NCI-H2196 treated with DMSO at 0.1 percent for 48 hours (cell line): ENCODE data around the gene TTLL5.

ENCODE experiments used
- DNase-seq: peaks from one replicate; lab custom pipeline; 2025; ENCODE audit not compliant: unreplicated experiment; lab: John Stamatoyannopoulos, UW

TTLL5 gene

DNA sequence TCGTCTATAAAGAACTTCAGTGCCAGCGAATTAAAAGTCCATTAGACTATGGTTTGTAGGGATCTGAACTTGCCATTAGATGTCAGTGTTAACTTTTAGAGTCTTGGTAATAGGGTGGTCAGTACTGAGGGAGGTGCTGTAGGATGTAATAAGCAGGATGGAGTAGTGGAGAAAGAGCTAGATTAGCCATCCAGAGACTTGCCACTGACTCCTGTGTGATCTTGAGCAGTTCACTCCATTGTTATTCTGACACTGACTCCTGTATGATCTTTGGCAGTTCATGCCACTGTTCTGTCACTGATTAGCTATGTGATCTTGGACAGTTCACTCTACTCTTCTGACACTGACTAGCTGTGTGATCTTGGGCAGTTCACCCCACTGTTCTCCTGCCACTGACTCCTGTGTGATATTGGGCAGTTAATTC lies 133.6 kb downstream of the TTLL5 start:
- peak; percentile 26 for DNase-seq

- DNase-seq: no peak
Observed at GRCh38 chr14:75800792-75801191, 139.7 kb downstream of the TTLL5 start.

- DNase-seq: no peak
Observed at GRCh38 chr14:75802486-75802885, 141.4 kb downstream of the TTLL5 start.

DNA sequence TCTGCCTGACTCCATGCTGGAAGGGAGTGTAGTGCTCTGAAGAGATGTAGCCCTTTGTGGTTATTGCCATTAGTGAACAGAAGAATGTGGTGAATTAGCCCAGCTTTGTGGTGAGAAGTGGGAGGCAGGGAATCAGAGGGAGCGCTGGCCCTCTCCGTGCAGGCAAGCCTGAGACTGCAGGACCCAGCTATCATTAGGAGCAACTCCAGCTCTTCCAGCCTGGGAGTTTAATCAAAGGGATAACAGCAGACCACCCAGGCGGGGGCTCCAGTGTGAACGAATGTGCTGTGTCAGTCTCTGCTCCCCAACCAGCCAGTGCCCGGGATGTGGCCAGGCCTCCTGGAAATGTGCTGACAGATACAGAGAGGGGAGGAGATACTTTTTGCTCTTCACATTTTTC lies 142.7 kb downstream of the TTLL5 start:
- DNase-seq: no peak

GRCh38 chr14:75804570-75805275 lies 143.7 kb downstream of the TTLL5 start:
- DNase-seq: no peak

DNA sequence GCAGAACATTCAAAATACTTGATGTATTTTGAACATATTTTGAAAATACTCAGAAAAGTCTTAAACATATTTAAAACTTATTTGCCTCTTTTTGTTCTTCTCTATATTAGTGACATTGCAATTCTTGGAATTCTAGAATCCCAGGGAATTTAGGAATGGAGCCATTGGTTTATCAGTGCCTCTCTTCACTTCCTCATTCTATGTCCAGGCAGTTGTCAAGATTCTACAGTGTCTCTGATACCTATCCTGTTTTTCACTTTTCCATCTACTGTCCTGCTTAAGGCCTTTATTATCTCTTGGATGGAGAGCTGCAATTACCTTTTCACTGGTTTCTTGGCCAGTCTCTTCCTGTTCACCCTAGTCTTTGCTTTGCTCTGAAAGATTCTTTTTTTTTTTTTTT lies 144.6 kb downstream of the TTLL5 start:
- DNase-seq: no peak

DNA sequence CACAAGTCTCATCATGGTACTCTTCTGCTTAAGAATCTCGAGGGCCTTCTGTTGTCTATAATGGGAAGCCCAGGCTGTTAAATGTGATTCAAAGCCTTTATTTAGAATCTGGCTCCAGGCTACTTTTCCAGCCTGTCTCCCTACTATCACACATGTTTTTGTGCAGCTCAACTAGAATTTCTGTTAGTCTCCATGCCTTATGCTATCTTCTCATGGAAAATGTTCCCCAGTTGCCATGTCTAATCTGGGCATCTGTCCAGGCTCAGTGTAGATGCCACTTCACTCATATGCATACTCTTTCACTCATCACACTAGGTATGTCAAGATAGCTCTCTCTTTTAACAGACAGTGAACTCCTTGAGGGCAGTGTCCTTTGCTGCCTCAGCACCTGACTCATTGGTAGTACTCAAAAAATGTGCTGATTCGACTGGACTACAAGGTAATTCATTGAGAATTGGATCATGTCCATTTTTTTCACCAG lies 145.3 kb downstream of the TTLL5 start:
- DNase-seq: no peak

DNA sequence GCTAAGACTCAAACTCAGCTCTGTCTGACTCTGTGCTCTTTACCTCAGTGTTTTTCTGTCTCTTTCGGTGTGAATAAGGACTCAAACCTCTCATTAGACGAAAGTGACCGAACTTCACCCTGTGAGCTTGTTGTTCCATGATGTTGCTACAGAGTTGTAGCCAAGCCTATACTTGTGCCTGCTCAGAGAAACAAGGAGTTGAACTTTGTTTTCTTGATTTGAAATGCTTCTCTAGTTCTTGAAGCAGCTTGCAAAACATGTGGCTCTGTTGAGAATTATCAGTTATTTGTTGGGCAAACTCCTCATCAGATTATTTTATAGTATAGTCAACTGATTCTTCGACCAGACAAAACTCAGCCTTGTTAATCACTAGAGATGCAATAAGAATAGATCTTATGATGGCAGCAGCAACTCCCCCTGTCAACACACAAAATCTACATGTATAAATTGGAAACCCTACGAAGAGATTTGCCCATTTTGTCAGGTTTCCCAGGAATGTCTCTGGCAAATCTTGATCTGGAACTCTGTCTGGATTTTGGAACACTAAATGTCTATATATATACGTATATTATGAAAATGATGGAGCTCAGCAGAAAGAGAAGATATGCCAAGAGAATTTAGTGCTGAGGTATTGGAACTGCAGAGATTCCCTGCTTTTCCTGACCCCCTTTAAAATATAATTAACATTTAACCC lies 146.8 kb downstream of the TTLL5 start:
- no peak for DNase-seq

- DNase-seq: no peak
Observed at GRCh38 chr14:75811136-75811829, 150.2 kb downstream of the TTLL5 start.

DNA sequence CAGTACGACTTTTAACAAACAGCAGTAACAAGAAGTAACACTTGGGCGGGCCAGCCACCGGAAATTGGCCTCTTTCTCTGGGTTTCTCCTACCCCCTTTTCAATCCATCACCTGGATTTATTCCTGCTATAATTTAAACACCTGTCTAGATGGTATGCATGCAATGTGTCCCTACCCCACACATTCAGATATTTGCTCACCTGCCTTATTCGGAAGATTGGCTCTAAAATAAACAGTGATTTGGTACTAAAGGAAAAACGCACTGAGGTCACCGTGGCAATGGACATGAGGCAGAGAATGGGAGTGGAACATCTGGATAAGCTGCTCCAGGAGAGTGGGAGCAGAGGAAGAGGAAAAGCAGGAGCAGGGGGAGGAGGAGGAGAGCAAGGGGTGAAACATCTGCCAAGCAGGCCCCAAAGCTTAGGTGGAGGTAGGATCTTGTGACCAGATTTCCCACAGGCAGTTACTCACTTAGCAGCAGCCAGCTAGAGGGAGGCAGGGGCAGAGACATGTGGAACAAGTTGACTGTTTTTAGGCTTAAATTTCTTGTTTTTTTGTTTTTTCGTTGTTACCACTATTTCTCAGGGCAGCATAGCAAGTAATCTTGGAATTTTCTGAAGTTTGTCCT lies 150.9 kb downstream of the TTLL5 start:
- peak; percentile 71 for DNase-seq

DNA sequence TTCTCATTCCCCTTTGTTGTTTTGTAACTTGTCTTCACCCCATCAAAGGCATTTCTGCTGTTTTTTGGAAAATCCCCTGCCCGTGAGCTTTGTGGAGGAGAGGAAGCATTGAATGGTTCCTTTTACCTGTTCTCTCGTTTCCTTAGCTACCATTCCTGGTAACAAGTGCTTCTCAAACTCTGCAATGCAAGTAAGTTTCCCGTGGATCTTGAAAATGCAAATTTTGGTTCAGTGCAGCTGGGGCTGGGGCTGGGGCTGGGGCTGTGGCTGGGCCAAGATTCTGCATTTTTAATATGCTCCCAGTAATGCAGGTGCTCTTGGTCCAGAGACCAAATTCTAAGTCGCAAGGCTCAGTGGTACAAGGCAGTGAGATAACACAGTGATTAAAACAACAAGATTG lies 151.6 kb downstream of the TTLL5 start:
- DNase-seq: no peak

DNA sequence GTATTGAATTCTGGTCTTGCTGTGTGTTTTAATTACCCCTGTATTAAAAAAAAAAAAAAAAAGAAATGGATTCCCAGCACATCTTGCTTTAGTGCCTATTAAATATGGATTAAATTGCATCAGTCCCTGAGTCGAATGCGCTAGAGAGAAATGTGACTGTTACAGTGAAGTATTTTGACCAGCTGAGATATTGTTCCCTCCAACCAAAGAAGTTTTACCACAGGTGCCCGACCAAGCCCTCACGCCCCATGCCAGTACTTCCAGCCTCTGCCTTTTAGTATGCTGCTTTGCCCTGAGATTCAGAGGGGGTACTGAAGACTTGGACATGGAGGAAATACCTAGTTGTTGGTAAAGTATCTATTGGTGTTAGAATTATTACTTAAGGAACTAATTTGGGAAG lies 159.7 kb downstream of the TTLL5 start:
- no peak for DNase-seq

GRCh38 chr14:75821831-75822521 lies 160.9 kb downstream of the TTLL5 start:
- DNase-seq: peak; percentile 12

DNA sequence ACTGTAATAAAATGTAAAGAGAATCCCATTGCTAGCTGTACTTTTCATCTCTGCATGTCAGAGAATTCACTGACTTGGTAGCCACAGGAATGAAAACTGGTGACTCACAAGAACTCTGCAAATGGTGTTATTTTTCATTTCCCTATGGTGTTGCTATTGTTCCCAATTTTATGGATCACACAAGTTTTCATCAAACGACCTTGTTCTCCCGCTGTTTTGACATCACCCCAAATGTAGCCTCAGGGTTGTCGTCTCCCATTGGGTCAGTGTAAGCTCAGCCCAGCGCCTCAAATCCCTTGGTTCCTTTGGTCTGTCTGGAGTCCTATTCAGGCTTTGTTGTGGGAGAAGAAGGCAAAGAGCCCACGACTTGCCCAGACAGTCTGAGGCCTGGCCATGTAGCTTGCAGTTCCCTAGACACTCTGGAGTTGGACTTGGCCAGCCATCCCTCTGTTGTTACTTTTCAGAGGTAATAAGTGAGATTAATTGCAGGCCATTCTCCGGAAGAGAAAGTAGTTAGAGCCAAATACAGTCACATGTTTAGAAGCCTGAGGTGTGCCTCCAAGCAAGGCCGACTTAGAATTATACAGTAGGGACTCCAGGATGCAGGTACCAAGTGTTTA lies 161.6 kb downstream of the TTLL5 start:
- no peak for DNase-seq

DNA sequence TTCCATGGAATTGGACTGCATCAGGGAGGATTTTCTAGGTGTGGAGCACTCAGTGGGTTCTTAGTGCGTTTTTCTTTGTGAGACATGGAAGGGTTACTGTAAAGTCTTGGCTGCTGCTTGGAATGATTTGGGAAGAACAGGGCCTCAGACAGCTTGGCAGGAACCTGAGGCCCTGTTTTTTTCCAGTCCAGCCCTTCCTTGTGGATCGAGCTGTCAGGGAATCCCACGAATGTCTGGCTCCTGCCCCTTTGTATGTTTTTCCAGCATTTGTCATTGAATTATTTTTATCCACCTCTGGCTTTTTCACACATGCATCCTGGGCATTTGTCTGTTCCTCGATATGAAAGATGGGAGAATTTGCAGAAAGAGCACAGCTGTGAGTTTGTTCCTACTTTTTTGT lies 162.3 kb downstream of the TTLL5 start:
- DNase-seq: no peak

DNA sequence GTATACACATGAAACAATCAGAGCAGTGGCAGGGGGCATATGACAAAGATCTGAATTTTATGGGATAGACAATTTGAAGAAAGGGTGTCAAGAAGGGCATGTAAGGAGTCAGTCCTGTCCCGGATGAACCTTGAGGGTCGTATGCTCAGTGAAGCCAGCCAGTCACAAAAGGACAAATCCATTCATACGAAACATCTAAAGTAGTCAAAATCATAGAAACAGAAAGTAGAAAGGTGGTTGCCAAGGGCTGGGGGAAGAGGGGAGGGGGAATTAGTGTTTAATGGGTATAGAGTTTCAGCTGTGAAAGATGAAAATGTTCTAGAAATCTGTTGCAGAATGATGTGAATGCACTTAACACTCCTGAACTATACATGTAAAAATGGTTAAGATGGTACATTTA lies 163.3 kb downstream of the TTLL5 start:
- no peak for DNase-seq

DNA sequence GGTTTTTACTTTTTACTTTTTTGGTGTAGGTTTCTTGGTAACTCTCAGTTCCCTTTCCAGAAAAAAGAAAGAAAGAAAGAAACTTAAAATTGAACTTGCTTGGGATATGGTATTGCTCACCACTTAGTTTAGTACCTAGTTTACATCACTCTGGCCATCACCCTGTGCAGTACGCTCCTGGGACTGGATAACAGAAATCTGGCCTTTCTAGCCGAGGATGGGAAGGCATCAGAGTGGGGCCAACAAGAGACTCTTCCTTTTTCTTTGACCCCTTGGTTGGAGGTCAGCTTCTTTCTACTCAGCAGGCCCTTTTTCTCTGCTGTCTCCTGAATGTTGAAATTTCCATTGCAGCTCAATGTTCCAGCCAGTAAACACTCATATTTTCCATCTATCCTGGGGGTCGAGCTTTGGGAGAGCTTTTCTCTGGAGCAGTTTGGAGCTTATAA lies 164.1 kb downstream of the TTLL5 start:
- DNase-seq: no peak

- no peak for DNase-seq
Observed at GRCh38 chr14:75826599-75826998, 165.6 kb downstream of the TTLL5 start.

GRCh38 chr14:75827331-75827730 lies 166.3 kb downstream of the TTLL5 start:
- DNase-seq: no peak

DNA sequence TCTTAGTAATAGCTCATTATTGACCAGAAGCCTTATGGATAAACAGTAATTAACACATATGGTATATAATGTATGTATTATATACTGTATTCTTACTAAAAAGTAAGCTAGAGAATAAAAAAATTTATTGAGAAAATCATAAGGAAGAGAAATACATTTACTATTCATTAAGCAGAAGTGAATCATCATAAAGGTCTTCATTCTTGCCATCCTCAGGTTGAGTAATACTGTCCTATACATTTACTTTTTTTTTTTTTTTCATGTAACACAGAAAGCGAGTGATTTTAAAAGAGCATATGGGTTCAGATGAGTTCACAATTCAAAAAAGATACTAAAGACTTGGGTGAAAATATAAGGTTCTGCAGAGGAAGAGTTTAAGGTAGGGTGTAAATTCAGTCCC lies 168.3 kb downstream of the TTLL5 start:
- DNase-seq: no peak
